ENCODE data around the gene MED12L. TPM values are rescaled to one million over a fixed set of nuclear protein-coding genes. Genes with fewer than 3 reads are reported as not detected.
"Not testable (repeated sequence)": the region's sequence is repeated elsewhere in the genome, so short reads cannot be mapped to it uniquely, and the experiment has no call there.

MED12L gene
- total RNA-seq, 1 donor from 2014 or later: 3.9 TPM

DNA sequence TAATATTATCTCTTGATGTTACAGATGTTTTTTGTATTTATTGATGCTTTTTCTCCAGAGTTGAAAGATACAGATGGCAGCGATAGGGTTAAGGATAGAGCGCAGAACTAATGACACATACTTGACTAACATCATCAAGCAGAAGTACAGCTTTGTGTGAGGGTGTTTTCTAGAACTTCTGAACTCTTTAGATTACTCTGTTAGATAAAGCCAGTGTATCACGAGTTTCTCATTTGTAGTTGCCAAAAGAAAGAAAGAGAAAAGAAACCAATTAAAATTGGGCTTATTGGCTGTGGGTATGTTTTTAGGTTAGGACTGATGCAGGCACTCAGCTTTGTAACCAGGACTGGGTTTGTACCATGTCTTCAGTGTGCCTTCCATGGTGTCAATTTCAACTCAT, 124.2 kb downstream of the MED12L start:
- DNase-seq (ENCODE audit: low spot score): no peak

DNA sequence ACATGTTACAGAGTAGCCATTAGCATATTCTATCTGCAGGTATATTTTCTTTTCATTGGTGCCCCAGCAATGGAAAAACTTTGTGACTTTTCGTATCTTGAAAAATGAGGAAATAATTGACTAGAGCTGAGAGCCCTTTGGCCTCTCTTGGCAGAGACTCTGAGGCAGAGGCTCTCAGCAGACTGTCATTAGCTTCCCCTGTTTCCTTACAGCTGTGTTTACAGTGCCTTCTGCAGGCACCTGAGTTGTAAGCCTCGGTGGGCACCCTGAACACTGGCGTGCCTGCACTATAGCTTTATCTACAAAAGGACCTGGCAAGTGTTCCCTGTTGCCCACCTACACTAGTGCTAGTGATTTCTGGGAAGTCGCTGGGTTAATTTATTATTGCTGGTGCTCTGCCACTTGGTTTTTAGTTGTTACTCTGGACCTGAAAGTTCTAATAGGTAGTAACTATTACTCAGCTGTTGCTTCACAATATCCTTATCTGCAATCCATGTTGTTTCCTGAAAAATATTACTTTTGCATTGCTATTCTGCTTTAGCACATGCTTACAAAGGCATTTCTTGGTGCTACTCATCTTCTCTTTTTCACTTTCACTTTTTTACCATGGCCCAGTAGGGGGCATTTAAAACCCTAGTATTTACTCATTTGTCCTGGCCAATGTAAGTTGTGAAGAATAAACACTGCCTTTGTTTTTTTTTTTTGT, 125.4 kb downstream of the MED12L start:
- DNase-seq (ENCODE audit: low spot score): no peak

DNA sequence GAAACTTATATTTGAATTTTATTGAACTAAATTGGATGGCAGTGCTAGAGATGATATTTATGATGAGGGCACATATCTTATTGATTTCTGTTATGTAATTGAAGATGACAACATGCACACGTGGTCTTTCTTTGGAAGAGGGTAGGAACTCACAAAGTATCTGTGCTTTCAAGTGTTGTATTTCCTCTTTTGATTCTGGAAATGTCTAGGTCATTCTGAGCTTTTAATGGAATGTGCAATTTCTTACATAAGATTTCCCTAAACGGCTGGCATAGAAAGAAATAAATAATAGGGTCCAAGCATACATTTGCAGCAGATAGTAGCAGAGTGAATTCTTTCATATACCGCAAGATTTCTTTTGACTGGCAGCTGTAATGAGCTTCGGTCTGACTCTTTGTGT, 127.7 kb downstream of the MED12L start:
- DNase-seq (ENCODE audit: low spot score): no peak

DNA sequence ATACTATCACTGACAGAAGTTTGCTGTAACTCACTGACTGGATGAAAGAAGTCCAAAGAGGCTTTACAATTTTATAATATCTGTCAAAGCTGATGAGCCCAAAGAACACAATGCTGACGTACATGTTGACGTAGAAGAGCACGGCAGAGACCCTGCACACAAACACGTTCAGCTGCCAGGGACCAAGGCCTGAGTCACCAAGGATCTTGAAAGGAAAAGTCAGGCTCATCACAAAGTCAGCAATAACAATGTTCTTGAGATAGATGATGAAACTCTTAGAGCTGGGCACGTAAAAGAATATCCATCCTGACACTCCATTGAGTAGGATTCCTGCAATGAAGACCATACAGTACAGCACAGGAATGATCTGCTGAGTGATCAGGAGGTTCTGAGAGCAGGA, 128.4 kb downstream of the MED12L start:
- DNase-seq (ENCODE audit: low spot score): no peak

DNA sequence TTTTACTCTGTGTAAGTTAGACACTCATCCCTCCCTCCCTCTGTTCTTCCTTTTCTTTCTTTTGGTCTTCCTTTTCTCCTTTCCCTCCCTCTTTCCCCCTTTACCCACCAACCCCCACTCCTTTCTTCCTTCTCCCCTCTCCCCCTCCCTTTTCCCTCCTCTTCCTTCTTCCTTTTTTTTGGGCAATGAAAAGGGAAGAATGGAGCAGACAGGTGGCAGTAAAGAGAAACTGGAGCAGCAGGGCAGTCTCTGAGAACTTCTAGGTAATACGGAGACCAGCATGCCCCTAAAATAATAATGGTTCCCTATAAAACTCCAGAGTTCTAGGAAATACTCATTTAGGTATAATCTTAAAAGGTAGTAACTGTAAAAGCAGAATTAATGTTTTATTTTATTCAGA, 129.0 kb downstream of the MED12L start:
- DNase-seq (ENCODE audit: low spot score): no peak

DNA sequence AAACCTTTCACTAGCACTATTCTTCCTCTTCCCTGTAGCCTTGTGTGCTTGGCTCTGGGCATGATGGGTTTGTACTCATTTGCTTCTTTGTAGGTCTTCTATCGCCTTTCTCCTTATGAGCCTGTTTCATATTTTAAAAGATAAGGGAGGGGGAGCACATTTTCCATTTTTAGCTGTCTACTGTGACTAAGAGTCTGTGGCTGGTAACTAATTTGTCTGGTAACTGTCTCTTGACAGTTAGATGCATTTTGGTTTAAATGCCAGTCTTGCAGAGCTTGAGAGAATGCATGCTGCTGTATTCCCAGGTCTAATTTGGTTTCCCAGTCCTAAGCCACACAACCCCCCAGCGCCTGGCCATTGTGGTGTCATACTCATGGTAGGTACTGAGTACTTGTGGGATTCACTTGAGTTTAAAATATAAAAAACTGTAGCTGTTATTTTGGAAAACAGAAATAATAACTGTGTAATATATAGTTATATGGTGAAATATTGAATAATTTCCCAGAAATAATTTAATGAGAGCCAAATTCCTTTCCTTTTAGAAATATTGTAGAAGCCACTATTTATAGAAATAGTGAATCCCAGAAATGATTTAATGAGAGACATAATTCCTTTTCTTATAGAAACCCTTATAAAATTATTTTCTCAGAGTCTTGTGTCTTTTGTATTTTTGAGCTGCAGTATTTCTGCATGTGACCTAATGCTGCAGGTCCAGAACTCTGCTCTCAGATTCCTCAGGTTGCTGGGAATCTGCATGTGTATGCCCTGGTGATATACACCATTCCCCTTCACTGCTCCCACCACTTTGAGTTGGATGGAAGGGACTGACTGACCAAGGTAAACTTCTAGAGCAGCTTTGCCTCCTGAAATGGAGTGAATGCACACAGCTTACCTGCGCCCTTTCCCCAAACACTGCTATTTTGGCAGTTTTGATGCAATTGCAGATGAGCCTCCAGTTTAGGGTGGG, 131.5 kb downstream of the MED12L start:
- DNase-seq (ENCODE audit: low spot score): no peak

DNA sequence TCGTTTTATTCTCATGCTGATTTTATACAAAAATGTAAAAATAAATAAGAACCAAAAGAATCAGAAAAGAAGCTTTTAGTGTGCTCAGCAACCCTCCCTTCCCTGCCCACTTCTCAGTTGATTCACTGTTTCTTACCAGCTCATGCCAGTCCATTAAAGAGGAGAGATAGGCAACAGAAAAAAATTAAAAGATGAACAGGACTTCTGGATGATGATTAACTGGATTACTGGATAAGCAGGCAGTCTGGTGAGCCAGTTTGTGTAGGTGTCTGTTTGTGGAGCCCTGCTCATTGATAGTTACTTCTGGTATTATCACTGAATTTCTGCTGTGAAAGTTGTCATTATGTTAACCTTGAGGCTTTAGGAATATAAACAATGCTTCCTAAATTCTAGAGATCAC, 132.7 kb downstream of the MED12L start:
- no peak for DNase-seq (ENCODE audit: low spot score)

DNA sequence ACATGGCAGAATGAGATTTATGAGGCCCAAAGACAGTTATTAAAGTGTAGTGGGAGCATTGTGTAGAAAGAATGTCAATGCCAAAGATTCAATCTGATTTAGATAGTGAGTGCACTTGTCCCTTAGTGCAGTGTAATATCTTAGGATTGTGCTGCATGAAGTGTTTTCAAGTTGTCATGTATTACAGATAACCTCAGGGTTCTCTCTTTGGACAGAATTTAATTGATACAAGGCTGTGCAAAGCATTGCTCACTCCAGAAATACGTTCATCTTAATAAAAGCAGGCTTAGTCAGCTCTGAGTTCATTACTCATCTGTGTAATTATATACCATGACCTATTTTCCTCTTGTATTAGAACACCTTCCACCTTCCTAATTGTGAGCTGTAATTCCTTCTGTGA, 133.6 kb downstream of the MED12L start:
- no peak for DNase-seq (ENCODE audit: low spot score)

DNA sequence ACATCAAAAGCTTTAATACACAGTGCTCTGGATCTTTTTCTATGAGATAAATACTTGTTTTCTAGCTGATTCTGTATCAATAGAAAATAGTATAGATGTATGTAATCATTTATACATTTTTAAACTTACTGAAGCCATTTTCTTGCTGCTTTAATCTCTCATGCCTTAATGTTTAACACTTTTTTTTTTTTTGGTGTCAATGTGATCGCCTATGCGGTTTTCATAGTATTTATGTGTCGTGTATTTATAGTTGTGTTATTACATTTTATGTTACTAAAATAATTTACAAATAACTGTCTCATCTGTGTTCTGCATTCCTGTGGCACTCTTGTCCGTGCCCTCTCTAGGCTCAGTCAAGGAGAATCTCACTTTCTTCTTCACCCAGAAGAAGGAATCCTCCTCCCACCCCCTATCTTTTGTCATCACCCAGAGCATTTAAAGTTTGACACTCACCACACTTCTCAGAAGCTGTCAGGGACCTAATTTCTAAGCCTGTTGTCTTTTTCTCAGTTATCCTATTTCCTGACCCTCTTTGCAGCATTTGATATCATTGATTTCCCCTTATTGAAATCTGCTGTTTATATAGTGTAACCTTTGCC, 138.9 kb downstream of the MED12L start:
- no peak for DNase-seq (ENCODE audit: low spot score)

DNA sequence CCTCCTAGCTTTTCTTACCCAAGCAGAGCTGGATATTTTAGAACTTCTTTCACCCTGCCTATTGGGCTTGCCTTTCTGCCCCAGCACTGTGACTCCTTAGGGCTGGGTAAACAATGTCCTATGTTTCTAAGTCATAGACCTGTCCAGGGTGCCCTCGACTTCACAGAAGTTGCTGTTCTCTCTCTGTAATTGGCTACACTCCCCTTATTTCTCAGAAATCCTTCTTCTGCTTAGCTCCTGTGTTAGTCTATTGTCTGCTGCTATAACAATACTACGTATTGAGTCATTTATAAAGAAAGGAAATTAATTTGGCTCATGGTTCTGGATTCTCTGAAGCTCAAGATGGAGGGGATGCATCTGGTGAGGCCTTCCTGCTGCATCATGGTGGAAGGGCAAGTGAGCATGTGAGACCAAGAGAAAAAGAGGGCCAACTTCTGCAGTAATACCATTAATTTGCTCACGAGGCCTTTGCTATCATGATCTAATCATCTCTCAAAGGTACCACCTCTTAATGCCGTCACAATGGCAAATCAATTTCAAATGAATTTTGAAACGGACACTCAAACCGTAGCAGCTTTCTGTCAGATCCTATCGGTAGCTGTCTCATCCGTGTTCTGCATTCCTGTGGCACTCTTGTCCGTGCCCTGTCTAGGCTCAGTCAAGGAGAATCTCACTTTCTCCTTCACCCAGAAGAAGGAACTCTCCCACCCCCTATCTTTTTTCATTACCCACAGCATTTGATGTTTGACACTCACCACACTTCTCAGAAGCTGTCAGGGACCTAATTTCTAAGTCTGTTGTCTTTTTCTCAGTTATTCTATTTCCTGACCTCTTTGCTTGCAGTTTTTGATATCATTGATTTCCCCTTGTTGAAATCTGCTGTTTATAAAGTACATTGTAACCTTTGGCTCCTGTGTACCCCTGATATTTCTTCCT, 139.8 kb downstream of the MED12L start:
- DNase-seq (ENCODE audit: low spot score): no peak

DNA sequence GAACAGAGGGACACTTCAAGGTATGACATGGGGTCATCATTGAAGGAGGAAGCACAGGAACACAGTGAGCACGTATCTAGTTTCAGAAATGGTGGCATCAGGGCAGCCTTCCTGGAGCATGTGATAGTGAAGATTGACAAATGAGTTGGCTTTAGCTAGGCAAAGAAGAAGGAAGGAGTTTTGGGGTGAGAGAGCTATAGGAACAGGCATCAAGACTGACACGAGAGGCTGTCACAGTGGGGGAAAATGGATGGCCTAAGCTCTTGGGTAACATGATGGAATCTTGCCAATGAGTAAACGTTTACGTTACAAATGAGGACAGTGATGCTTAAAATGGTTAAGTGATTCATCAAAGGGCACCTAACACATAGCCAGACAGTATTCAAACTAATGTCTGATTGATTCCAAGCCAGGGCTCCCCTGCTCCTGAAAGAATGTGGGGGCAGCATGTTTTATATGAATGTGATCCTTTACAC, 140.7 kb downstream of the MED12L start:
- no peak for DNase-seq (ENCODE audit: low spot score)

DNA sequence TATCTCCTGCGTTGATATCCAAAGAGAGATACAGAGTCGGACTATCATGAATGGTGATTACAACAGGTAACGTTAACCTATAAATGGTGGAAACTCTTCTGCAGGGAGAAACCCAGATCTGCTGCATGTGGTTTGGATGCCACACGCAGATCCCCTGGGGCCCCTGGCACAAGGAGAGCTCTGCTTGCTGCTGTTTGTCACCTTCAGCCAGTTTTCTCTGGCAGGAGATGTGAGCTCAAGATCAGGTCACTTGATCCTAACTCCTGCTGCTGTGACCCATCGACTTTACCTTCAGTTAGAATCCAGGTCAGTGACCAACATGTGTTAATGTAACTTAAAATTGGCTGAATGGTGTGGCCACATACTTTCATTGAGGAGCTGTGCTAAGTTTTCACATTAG, 141.4 kb downstream of the MED12L start:
- DNase-seq (ENCODE audit: low spot score): no peak

DNA sequence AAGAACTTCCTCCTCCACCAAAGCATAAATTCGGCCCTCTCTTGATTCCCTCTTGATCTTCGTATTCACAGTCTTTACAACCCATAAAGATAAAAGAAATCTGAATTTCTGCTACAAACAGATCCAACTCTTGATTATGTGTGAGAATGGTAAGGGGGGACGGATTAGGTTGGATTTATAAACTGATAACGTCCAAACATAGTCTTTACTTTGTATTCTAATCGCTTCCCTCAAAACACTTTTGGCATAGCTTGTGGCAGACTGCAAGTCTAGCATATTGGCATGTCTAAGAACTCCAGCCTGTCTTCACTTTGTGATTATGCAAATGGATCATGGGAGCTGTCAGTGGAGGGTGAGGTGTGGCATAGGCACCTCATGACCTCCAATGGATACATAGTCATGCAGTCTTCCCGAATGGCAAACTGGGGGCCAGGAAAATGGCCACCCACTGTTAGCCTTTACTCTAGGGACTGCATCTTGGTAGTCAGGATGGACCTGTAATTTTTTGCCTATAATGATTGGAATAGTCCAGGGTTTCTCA, 141.9 kb downstream of the MED12L start:
- DNase-seq (ENCODE audit: low spot score): no peak

DNA sequence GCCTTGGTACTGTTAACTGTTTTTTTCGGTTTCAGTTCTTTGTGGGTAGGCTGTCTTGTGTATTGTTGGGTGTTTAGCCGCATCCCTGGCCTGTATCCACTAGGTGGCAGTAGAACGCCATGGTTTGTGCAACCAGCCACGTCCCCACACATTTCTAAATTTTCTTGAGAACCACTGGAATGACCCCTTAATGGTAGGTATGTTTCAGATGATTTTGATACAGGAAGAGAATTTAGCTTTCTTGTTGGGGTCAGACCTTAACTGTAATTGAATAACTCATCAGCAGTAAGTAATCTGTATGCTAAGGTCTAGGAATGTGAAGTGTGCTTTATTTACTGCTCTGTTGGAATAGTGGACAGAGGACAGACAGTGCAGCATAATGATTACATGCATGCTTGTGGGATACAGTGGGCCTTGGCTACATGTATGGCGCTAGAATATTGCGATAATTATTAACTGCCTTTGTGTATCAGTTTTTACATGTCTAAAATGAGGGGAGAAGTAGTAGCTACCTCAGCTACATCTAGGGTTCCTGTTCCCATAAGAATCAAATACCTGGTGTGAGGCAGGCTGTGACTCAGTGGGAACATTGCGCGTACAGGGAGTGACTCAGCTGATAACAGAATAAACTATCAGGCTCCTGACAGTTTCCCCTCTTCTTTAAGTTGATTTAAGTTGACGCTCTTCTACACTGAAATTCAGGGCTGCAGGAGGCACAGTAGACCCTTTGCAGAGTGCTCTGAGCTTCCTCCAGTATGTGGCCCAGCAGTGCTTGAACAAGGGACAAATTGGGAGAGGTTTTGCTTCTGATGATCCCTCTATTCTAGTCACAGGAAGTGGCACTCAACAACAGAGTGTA, 142.6 kb downstream of the MED12L start:
- peak; percentile 80 for DNase-seq (ENCODE audit: low spot score)

DNA sequence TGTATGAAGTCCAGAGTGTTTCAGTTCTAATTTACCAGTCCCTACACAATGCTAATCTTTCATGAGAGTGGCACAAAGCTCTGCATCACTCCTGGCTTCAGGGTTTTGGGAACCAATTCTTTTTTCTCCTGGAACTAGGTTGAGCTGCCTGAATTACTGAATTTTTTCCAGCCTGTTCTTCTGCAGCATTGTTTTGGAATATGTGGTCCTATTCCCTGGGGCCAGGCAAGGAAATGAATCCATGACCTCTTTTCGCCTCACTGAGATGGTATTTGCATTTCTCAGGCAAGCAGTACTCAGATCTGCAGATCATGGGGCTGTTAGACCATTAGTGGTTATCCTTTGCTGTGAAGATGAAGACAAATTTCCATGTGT, 143.2 kb downstream of the MED12L start:
- DNase-seq (ENCODE audit: low spot score): no peak

DNA sequence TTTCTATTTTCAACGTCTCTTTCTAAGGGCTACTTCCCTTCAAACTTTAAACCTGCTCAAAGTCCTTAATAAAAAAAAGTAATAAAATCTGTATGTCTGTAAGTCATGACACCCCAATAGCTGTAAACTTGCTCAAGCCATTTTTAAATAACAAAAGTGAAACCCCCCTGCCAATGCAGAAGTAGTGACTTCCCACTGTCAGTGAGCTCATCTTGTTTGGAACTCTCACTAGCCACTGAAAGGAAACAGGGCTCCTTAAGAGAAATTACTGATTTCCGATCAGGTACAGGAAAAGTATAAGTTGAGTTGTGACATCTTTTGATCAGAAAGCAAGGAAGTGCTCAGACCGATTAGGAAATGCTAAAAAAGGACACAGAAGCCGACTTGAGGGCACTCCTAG, 145.2 kb downstream of the MED12L start:
- no peak for DNase-seq (ENCODE audit: low spot score)

DNA sequence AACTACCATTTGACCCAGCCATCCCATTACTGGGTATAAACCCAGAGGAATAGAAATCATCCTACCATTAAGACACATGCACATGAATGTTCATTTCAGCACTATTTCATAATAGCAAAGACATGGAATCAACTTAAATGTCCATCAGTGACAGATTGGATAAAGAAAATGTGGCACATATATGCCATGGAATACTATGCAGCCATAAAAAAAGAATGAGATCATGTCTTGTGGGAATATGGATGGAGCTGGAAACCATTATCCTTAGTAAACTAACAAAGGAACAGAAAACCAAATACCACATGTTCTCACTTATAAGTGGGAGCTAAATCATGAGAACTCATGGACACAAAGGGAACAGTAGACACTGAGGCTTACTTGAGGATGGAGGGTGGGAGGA, 146.9 kb downstream of the MED12L start:
- DNase-seq (ENCODE audit: low spot score): not testable (repeated sequence)

DNA sequence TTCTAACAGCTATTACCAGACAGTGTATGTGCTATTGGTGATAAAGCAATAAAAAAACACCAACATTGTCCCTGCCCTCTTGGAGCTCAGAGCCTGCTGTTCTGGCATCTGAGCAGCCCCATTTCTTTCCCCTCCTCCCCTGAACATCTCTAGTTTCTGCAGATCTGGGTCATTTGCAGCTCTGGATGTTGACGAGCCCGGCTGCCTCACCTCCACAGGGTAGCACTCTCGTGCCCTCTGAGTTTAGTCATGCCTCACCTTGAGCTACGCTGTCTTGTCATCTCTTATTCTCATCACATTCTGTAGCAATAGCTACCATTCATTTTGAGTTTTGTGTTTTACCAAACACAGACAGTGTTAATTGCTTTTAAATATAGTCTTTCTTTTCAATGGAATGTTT, 147.5 kb downstream of the MED12L start:
- DNase-seq (ENCODE audit: low spot score): no peak

DNA sequence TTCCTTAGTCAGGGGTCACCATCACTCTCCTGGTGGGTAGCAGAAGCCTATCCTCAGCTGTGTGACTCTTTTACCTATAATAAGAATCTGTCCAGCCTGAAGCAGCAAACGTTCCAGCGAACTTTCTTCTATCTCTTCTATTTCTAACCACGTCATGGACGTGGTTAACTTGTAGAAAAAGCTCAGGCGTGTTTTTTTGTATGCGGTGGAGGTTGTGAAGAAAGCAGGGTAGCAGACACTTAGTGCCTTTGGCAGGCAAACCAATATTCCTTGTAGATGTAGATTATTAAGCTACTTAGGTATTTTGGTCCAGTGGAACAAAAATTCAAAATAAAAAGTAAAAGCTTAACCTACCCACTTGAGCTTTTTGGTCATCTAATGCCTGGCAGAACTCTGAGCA, 149.4 kb downstream of the MED12L start:
- DNase-seq (ENCODE audit: low spot score): no peak

DNA sequence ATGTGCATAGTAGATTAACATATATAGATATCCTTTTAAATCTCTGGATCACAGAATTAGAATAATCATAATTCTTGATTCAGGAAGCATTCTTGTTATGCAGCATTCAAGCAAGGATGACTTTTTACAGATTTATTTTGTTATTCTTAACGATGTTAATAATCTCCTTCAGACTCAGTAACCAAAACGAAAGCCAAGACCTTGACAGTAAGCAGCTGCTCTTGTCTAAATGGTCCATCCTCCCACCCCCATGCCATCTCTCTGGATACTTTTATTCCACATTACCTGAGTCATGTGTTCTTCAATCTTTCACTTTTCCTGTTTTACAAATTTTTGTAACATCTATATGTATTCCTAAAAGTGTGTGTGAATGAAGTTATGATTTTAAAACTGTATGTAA, 150.9 kb downstream of the MED12L start:
- no peak for DNase-seq (ENCODE audit: low spot score)
